ENCODE results near the gene CLIC1. TPM values are rescaled to one million over a fixed set of nuclear protein-coding genes. Genes with fewer than 3 reads are reported as not detected.

Gene CLIC1
- total and polyA plus RNA-seq, 2 experiments from 2014 or later: 269 to 296 TPM

DNA sequence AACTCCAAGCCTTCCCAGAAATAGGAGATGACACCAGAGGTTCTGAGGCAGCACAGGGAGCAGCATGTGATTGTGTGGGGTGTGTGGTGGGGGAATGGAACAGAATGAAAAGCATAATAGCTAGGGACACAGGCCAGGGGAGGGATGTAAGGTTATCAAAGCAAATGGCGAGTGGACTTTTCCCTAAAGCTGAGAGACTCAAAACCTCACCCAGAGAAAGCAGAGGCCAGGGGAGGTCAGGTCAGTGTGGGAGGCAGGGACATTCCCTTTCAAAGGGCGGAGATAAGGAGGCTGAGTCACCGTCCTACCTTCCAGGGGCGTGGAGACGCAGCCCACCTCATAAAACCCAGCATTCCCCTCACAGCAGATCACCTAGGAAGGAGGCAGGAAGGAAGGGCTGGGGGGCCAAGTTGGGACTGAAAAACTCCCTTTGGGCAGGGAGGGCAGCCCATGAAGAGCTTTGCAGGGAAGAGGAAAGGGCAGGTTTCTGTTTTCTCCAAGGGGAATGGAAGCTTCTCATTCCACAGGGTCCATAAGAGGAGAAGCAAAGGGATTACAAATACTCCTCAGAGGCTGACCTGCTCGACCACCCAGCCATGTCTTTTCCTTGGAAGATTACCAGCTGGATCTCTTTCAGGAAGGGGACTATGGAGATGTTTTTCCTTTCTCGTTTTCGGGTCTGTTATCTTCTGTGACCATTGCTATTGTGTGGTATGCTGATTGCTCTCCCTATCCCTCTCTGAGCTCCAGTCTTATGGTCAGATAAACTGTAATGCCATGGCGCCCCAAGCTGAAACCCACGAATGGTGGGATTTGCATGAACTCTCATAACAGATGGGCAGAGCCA is 45.9 kb downstream of the CLIC1 start:
- H3K27ac Mint-ChIP-seq: no peak overlapping the region
- H3K4me2 ChIP-seq: no peak overlapping the region
- DNase-seq (ENCODE audit: low spot score): no peak
- no peaks in the 10 kb centered on the region for H3K9me2 ChIP-seq (ENCODE audit: insufficient read depth)
- no peak overlapping the region for H3K4me3 Mint-ChIP-seq
- peaks cover 6% of the 10 kb centered on the region; the same call in 1 of the 2 replicates for H3K36me3 ChIP-seq (ENCODE audit: insufficient read depth)
- no peaks in the 10 kb centered on the region for H3K27me3 ChIP-seq (ENCODE audit: insufficient read depth)
- H2AFZ ChIP-seq: no peak overlapping the region
- H3K27ac ChIP-seq (ENCODE audit: low read depth): no peak overlapping the region
- peaks cover 21% of the 10 kb centered on the region for H3K36me3 Mint-ChIP-seq (ENCODE audit: low read depth)
- H3K27me3 Mint-ChIP-seq (ENCODE audit: insufficient read depth, low read depth, poor library complexity): peaks cover 6% of the 10 kb centered on the region
- H3K4me3 ChIP-seq: no peak overlapping the region
- H3K9me3 Mint-ChIP-seq: no peaks in the 10 kb centered on the region
- no peaks in the 10 kb centered on the region; the same call in 2 of the 3 replicates for H3K4me1 Mint-ChIP-seq
- no peaks in the 10 kb centered on the region for H3K4me1 ChIP-seq (ENCODE audit: insufficient read depth)
- H4K20me1 ChIP-seq (replicated peaks; ENCODE audit: insufficient read depth): no peaks in the 10 kb centered on the region
- TF ChIP-seq CREB1 (CRISPR knock-in tag; IDR thresholded peaks at IDR 0.05; ENCODE audit: low read depth): no peak
- TF ChIP-seq STAT1 (IDR thresholded peaks at IDR 0.05; ENCODE audit: unreplicated experiment): no peak
- TF ChIP-seq, protein P1, sequence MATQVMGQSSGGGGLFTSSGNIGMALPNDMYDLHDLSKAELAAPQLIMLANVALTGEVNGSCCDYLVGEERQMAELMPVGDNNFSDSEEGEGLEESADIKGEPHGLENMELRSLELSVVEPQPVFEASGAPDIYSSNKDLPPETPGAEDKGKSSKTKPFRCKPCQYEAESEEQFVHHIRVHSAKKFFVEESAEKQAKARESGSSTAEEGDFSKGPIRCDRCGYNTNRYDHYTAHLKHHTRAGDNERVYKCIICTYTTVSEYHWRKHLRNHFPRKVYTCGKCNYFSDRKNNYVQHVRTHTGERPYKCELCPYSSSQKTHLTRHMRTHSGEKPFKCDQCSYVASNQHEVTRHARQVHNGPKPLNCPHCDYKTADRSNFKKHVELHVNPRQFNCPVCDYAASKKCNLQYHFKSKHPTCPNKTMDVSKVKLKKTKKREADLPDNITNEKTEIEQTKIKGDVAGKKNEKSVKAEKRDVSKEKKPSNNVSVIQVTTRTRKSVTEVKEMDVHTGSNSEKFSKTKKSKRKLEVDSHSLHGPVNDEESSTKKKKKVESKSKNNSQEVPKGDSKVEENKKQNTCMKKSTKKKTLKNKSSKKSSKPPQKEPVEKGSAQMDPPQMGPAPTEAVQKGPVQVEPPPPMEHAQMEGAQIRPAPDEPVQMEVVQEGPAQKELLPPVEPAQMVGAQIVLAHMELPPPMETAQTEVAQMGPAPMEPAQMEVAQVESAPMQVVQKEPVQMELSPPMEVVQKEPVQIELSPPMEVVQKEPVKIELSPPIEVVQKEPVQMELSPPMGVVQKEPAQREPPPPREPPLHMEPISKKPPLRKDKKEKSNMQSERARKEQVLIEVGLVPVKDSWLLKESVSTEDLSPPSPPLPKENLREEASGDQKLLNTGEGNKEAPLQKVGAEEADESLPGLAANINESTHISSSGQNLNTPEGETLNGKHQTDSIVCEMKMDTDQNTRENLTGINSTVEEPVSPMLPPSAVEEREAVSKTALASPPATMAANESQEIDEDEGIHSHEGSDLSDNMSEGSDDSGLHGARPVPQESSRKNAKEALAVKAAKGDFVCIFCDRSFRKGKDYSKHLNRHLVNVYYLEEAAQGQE (IDR thresholded peaks at IDR 0.05; ENCODE audit: unreplicated experiment): no peak
- TF ChIP-seq, protein P2, sequence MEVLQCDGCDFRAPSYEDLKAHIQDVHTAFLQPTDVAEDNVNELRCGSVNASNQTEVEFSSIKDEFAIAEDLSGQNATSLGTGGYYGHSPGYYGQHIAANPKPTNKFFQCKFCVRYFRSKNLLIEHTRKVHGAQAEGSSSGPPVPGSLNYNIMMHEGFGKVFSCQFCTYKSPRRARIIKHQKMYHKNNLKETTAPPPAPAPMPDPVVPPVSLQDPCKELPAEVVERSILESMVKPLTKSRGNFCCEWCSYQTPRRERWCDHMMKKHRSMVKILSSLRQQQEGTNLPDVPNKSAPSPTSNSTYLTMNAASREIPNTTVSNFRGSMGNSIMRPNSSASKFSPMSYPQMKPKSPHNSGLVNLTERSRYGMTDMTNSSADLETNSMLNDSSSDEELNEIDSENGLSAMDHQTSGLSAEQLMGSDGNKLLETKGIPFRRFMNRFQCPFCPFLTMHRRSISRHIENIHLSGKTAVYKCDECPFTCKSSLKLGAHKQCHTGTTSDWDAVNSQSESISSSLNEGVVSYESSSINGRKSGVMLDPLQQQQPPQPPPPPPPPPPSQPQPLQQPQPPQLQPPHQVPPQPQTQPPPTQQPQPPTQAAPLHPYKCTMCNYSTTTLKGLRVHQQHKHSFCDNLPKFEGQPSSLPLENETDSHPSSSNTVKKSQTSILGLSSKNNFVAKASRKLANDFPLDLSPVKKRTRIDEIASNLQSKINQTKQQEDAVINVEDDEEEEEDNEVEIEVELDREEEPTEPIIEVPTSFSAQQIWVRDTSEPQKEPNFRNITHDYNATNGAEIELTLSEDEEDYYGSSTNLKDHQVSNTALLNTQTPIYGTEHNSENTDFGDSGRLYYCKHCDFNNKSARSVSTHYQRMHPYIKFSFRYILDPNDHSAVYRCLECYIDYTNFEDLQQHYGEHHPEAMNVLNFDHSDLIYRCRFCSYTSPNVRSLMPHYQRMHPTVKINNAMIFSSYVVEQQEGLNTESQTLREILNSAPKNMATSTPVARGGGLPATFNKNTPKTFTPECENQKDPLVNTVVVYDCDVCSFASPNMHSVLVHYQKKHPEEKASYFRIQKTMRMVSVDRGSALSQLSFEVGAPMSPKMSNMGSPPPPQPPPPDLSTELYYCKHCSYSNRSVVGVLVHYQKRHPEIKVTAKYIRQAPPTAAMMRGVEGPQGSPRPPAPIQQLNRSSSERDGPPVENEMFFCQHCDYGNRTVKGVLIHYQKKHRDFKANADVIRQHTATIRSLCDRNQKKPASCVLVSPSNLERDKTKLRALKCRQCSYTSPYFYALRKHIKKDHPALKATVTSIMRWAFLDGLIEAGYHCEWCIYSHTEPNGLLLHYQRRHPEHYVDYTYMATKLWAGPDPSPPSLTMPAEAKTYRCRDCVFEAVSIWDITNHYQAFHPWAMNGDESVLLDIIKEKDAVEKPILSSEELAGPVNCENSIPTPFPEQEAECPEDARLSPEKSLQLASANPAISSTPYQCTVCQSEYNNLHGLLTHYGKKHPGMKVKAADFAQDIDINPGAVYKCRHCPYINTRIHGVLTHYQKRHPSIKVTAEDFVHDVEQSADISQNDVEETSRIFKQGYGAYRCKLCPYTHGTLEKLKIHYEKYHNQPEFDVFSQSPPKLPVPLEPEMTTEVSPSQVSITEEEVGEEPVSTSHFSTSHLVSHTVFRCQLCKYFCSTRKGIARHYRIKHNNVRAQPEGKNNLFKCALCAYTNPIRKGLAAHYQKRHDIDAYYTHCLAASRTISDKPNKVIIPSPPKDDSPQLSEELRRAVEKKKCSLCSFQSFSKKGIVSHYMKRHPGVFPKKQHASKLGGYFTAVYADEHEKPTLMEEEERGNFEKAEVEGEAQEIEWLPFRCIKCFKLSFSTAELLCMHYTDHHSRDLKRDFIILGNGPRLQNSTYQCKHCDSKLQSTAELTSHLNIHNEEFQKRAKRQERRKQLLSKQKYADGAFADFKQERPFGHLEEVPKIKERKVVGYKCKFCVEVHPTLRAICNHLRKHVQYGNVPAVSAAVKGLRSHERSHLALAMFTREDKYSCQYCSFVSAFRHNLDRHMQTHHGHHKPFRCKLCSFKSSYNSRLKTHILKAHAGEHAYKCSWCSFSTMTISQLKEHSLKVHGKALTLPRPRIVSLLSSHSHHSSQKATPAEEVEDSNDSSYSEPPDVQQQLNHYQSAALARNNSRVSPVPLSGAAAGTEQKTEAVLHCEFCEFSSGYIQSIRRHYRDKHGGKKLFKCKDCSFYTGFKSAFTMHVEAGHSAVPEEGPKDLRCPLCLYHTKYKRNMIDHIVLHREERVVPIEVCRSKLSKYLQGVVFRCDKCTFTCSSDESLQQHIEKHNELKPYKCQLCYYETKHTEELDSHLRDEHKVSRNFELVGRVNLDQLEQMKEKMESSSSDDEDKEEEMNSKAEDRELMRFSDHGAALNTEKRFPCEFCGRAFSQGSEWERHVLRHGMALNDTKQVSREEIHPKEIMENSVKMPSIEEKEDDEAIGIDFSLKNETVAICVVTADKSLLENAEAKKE (CRISPR knock-in tag; IDR thresholded peaks at IDR 0.05): no peak
- TF ChIP-seq EZH2 (IDR thresholded peaks at IDR 0.05; ENCODE audit: low read depth, unreplicated experiment): no peak
- no peak for TF ChIP-seq ZNF331 (CRISPR knock-in tag; IDR thresholded peaks at IDR 0.05; ENCODE audit: low read depth)
- TF ChIP-seq NANOG (IDR thresholded peaks at IDR 0.05; ENCODE audit: borderline replicate concordance): no peak
- TF ChIP-seq ZNF114 (CRISPR knock-in tag; IDR thresholded peaks at IDR 0.05): no peak
- TF ChIP-seq, protein P3, sequence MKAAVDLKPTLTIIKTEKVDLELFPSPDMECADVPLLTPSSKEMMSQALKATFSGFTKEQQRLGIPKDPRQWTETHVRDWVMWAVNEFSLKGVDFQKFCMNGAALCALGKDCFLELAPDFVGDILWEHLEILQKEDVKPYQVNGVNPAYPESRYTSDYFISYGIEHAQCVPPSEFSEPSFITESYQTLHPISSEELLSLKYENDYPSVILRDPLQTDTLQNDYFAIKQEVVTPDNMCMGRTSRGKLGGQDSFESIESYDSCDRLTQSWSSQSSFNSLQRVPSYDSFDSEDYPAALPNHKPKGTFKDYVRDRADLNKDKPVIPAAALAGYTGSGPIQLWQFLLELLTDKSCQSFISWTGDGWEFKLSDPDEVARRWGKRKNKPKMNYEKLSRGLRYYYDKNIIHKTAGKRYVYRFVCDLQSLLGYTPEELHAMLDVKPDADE (IDR thresholded peaks at IDR 0.05): no peak
- TF ChIP-seq POLR2AphosphoS5 (IDR thresholded peaks at IDR 0.05; ENCODE audit: low read depth): no peak
- TF ChIP-seq EZH2phosphoT487 (IDR thresholded peaks at IDR 0.05; ENCODE audit: unreplicated experiment): no peak
- TF ChIP-seq, protein P4, sequence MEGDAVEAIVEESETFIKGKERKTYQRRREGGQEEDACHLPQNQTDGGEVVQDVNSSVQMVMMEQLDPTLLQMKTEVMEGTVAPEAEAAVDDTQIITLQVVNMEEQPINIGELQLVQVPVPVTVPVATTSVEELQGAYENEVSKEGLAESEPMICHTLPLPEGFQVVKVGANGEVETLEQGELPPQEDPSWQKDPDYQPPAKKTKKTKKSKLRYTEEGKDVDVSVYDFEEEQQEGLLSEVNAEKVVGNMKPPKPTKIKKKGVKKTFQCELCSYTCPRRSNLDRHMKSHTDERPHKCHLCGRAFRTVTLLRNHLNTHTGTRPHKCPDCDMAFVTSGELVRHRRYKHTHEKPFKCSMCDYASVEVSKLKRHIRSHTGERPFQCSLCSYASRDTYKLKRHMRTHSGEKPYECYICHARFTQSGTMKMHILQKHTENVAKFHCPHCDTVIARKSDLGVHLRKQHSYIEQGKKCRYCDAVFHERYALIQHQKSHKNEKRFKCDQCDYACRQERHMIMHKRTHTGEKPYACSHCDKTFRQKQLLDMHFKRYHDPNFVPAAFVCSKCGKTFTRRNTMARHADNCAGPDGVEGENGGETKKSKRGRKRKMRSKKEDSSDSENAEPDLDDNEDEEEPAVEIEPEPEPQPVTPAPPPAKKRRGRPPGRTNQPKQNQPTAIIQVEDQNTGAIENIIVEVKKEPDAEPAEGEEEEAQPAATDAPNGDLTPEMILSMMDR (conservative IDR thresholded peaks at IDR 0.05; ENCODE audit: low read depth in 2 of 2): no peak
- TF ChIP-seq JUNB (IDR thresholded peaks at IDR 0.05; ENCODE audit: unreplicated experiment): no peak
- no peak for ATAC-seq
- no peaks in the 10 kb centered on the region for H3K79me2 ChIP-seq (replicated peaks; ENCODE audit: insufficient read depth)
- H3F3A ChIP-seq (replicated peaks; ENCODE audit: low read depth): no peaks in the 10 kb centered on the region
